GM23248 (cell line): ENCODE results near the gene FRMD6. TPM values are rescaled to one million over a fixed set of nuclear protein-coding genes. Genes with fewer than 3 reads are reported as not detected.

Source experiments
- DNase-seq: peaks from one replicate; pipeline ENCODE4 v3.0.0-alpha.2; 2015
- H2AFZ ChIP-seq: fragments of 200-600 bp; sonication (generic); 2 replicates; pipeline ENCODE4 v1.6.1; 2016; ENCODE audit warnings: antibody characterized with exemption
- H3F3A ChIP-seq: fragments of 200-600 bp; sonication (generic); 2 replicates; pipeline ENCODE4 v1.6.1; 2016; ENCODE audit warnings: mild to moderate bottlenecking, antibody characterized with exemption, mixed run types; ENCODE audit not compliant: insufficient read depth
- H3K27ac ChIP-seq: fragments of 200-600 bp; sonication (generic); 2 replicates; pipeline ENCODE4 v1.5.1; 2016; ENCODE audit warnings: mild to moderate bottlenecking
- H3K27me3 ChIP-seq: fragments of 200-600 bp; sonication (generic); replicated peaks from 2 replicates; pipeline ENCODE4 v1.6.1; 2016; ENCODE audit warnings: mild to moderate bottlenecking; ENCODE audit not compliant: insufficient read depth
- H3K36me3 ChIP-seq: fragments of 200-600 bp; sonication (generic); 2 replicates; pipeline ENCODE4 v1.6.1; 2016; ENCODE audit warnings: low read depth, mild to moderate bottlenecking
- H3K4me1 ChIP-seq: fragments of 200-600 bp; sonication (generic); 2 replicates; pipeline ENCODE4 v1.6.1; 2016; ENCODE audit warnings: mild to moderate bottlenecking; ENCODE audit not compliant: insufficient read depth
- H3K4me2 ChIP-seq: fragments of 200-600 bp; sonication (generic); one replicate; pipeline ENCODE4 v1.6.1; 2016; ENCODE audit warnings: mild to moderate bottlenecking; ENCODE audit not compliant: unreplicated experiment
- H3K4me3 ChIP-seq: fragments of 200-600 bp; sonication (generic); 2 replicates; pipeline ENCODE4 v1.5.1; 2016; ENCODE audit warnings: mild to moderate bottlenecking
- H3K79me2 ChIP-seq: fragments of 200-600 bp; sonication (generic); 2 replicates; pipeline ENCODE4 v1.6.1; 2016; ENCODE audit warnings: mild to moderate bottlenecking; ENCODE audit not compliant: insufficient read depth
- H3K9ac ChIP-seq: fragments of 200-600 bp; sonication (generic); 2 replicates; pipeline ENCODE4 v1.6.1; 2016; ENCODE audit warnings: mild to moderate bottlenecking
- H3K9me2 ChIP-seq: fragments of 200-600 bp; sonication (generic); 2 replicates; pipeline ENCODE4 v1.6.1; 2016; ENCODE audit warnings: mixed run types, mild to moderate bottlenecking, moderate library complexity; ENCODE audit not compliant: insufficient read depth
- H3K9me3 ChIP-seq: fragments of 200-600 bp; sonication (generic); one replicate; pipeline ENCODE4 v1.6.1; 2017; ENCODE audit warnings: low read depth
- H4K20me1 ChIP-seq: fragments of 200-600 bp; sonication (generic); 2 replicates; pipeline ENCODE4 v1.6.0; 2016; ENCODE audit not compliant: insufficient read depth
- EZH2 ChIP-seq: fragments of 200-600 bp; sonication (generic); IDR thresholded peaks from 2 replicates; pipeline ENCODE4 v1.6.1; 2018; ENCODE audit warnings: antibody characterized with exemption, mild to moderate bottlenecking; ENCODE audit not compliant: insufficient read depth, poor library complexity, severe bottlenecking
- EZH2phosphoT487 ChIP-seq: fragments of 200-600 bp; sonication (generic); IDR thresholded peaks from 2 replicates; pipeline ENCODE4 v1.6.1; 2018; ENCODE audit warnings: antibody characterized with exemption, moderate library complexity, mild to moderate bottlenecking, low read depth; ENCODE audit not compliant: insufficient read depth
- WGBS, 2 experiments: methylation state at CpG; one replicate each; pipeline ENCODE4 v1.1.6; 2015 to 2017; ENCODE audit warnings: low lambda C conversion rate in 2 of 2, low coverage in 1 of 2; ENCODE audit errors: missing lambda C conversion rate in 2 of 2; 5-methylcytosine and 5-hydroxymethylcytosine counted together
- in situ Hi-C: fragments of 300-500 bp; cut with MboI; formaldehyde crosslinking; loops from 2 replicates; pipeline ENCODE4 v1.15.0; 2020
- polyA plus RNA-seq: library from polyadenylated mRNA; unstranded; fragments of >200 nt; fragmentation: Nextera tagmentation; extraction: Ambion mirVana; gene quantifications from 2 replicates; pipeline ENCODE4 v1.2.1, GENCODE V29; 2016
- total RNA-seq: library from RNA; depleted of rRNA; stranded (reverse); fragments of >200 nt; shearing (Covaris generic); gene quantifications from 2 replicates; pipeline ENCODE4 v1.2.3, GENCODE V29; 2014

FRMD6 gene
- total and polyA plus RNA-seq, 2 experiments from 2014 or later: 550 to 795 TPM

GRCh38 chr14:51605575-51605974 lies 46.1 kb upstream of the FRMD6 start:
- Histone ChIP-seq H3K4me3 (no peak overlapping the region), H3K9ac (no peak overlapping the region), H3K9me2 (no peaks in the 10 kb centered on the region), H2AFZ (no peak overlapping the region), H4K20me1 (no peaks in the 10 kb centered on the region), H3K79me2 (peaks cover 70% of the 10 kb centered on the region), H3K27ac (peak overlapping the region; percentile 98), H3K4me1 (peaks cover 75% of the 10 kb centered on the region), H3K27me3 (no peaks in the 10 kb centered on the region), H3F3A (peaks cover 70% of the 10 kb centered on the region), H3K4me2 (no peak overlapping the region), H3K36me3 (no peaks in the 10 kb centered on the region), H3K9me3 (no peaks in the 10 kb centered on the region)
- in situ Hi-C loops: no loop called here
- DNase-seq: no peak
- WGBS, 2 experiments: 91 to 93% methylated on average over 2 of the region's 2 CpGs
- TF ChIP-seq EZH2phosphoT487: no peak
- no peak for TF ChIP-seq EZH2

- no peaks in the 10 kb centered on the region for H3K27me3 ChIP-seq
- WGBS, 2 experiments: 1 to 2% methylated on average over 12 of the region's 12 CpGs
- peak; percentile 97 for DNase-seq
- peaks cover 52% of the 10 kb centered on the region for H3F3A ChIP-seq
- no peak for TF ChIP-seq EZH2
- peak; percentile 71; the same call in 1 of the 2 replicates for TF ChIP-seq EZH2phosphoT487
- H2AFZ ChIP-seq: no peak overlapping the region
- H3K9me3 ChIP-seq: no peaks in the 10 kb centered on the region
- H3K9me2 ChIP-seq: no peaks in the 10 kb centered on the region
- peak overlapping the region; percentile 98 for H3K27ac ChIP-seq
- H3K9ac ChIP-seq: peak overlapping the region; percentile 90
- peaks cover 59% of the 10 kb centered on the region for H3K4me1 ChIP-seq
- peak overlapping the region; percentile 74 for H3K4me2 ChIP-seq
- peak overlapping the region; percentile 54 for H3K4me3 ChIP-seq
- in situ Hi-C loops: no loop called here
- H3K36me3 ChIP-seq: no peaks in the 10 kb centered on the region
- H3K79me2 ChIP-seq: peaks cover 61% of the 10 kb centered on the region
- H4K20me1 ChIP-seq: no peaks in the 10 kb centered on the region
These were observed 44.0 kb upstream of the FRMD6 start for GRCh38 chr14:51607711-51608110.

GRCh38 chr14:51609251-51609954 lies 42.3 kb upstream of the FRMD6 start:
- Histone ChIP-seq H3K79me2 (peaks cover 61% of the 10 kb centered on the region), H3K36me3 (no peaks in the 10 kb centered on the region), H3K9me2 (no peaks in the 10 kb centered on the region), H2AFZ (no peak overlapping the region), H3K4me3 (no peak overlapping the region), H4K20me1 (no peaks in the 10 kb centered on the region), H3F3A (peaks cover 42% of the 10 kb centered on the region), H3K27me3 (no peaks in the 10 kb centered on the region), H3K9me3 (no peaks in the 10 kb centered on the region), H3K9ac (peak overlapping the region; percentile 90), H3K4me1 (peaks cover 47% of the 10 kb centered on the region), H3K4me2 (peak overlapping the region; percentile 74), H3K27ac (peak overlapping the region; percentile 98)
- in situ Hi-C loops: no loop called here
- no peak for TF ChIP-seq EZH2
- TF ChIP-seq EZH2phosphoT487: no peak
- DNase-seq: peak; percentile 20
- 62 to 73% methylated on average over 8 of the region's 8 CpGs for WGBS, 2 experiments

DNA sequence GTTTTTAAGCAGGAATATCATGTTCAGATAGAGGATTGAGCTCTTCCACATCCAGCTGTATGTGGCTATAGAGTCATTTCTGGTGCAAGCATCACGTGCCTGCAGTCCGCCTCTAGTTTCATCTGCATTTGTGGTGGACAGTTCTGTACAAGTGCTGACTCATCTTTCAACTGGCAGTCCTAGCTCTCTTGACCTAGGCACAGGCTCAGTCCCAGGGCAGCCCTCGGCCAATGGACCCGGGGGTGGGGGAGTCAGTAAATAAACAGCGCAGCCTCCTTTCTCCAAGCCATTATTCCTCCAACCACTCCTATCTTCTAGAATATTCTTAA lies 41.8 kb upstream of the FRMD6 start:
- Histone ChIP-seq H3K36me3 (no peaks in the 10 kb centered on the region), H3K4me1 (peaks cover 48% of the 10 kb centered on the region), H3K9me2 (no peaks in the 10 kb centered on the region), H3F3A (peaks cover 42% of the 10 kb centered on the region), H3K27ac (peak overlapping the region; percentile 98), H3K9ac (peak overlapping the region; percentile 90; the same call in 1 of the 2 replicates), H2AFZ (no peak overlapping the region), H3K9me3 (no peaks in the 10 kb centered on the region), H3K27me3 (no peaks in the 10 kb centered on the region), H3K4me3 (no peak overlapping the region), H3K4me2 (peak overlapping the region; percentile 74), H4K20me1 (no peaks in the 10 kb centered on the region), H3K79me2 (peaks cover 63% of the 10 kb centered on the region)
- TF ChIP-seq EZH2phosphoT487 (no peak), EZH2 (no peak)
- 92 to 94% methylated on average over 5 of the region's 5 CpGs for WGBS, 2 experiments
- DNase-seq: peak; percentile 53
- in situ Hi-C loops: no loop called here
